Neural crest cell (in vitro differentiated cells): ENCODE measurements around the gene MRPL11. TPM values are rescaled to one million over a fixed set of nuclear protein-coding genes. Genes with fewer than 3 reads are reported as not detected.

Experiments used
- DNase-seq: peaks from one replicate; pipeline ENCODE4 v3.0.0; 2021; ENCODE audit warnings: low read depth, mixed read lengths, low spot score
- H3K27ac Mint-ChIP-seq: one replicate; pipeline ENCODE4 v1.8.0; 2021; ENCODE audit warnings: mild to moderate bottlenecking, mixed read lengths; ENCODE audit not compliant: unreplicated experiment
- H3K27me3 Mint-ChIP-seq: 2 replicates; pipeline ENCODE4 v1.8.0; 2021; ENCODE audit warnings: low read depth, mild to moderate bottlenecking, mixed read lengths
- H3K36me3 Mint-ChIP-seq: 2 replicates; pipeline ENCODE4 v1.8.0; 2021; ENCODE audit warnings: low read depth, mild to moderate bottlenecking, mixed read lengths
- H3K4me1 Mint-ChIP-seq: 2 replicates; pipeline ENCODE4 v1.8.0; 2021; ENCODE audit warnings: mixed read lengths
- H3K4me3 Mint-ChIP-seq: one replicate; pipeline ENCODE4 v1.8.0; 2021; ENCODE audit warnings: mild to moderate bottlenecking, mixed read lengths
- H3K9me3 Mint-ChIP-seq: 2 replicates; pipeline ENCODE4 v1.8.0; 2021; ENCODE audit warnings: mixed read lengths
- total RNA-seq: library from RNA; stranded (reverse); gene quantifications from 2 replicates; pipeline ENCODE4 v1.2.1, GENCODE V29; 2021
- TF ChIP-seq, protein P1 (sequence below): fragments of 200-600 bp; sonication (generic); conservative IDR thresholded peaks from 2 replicates; pipeline ENCODE4 v1.5.0; 2021; ENCODE audit warnings: antibody characterized with exemption, mild to moderate bottlenecking

MRPL11 gene
- total RNA-seq, 1 donor from 2014 or later = 91.4 TPM

DNA sequence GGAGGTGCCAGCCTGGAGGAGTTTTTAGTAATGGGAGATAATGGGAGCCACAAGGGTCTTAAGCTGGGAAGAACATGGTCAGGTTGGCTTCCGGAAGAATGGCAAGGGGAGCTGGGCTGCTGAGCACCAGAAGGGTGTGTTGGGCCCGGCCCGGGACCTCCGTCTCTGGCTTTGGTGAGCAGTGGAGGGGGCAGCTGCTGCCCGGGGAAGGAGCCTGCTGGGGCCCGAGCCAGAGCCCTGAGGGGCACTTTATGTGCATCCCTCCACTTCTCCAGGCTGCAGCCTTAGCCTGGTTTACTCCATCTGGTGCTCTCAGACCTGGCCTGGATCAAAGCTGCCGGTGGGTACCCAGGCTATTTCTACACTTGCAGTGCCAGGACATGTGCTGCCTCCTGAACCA lies 26.5 kb downstream of the MRPL11 start:
- Mint-ChIP-seq H3K4me1 (peaks cover 16% of the 10 kb centered on the region), H3K27me3 (peaks cover 22% of the 10 kb centered on the region), H3K27ac (no peak overlapping the region), H3K9me3 (no peaks in the 10 kb centered on the region), H3K4me3 (no peak overlapping the region), H3K36me3 (no peaks in the 10 kb centered on the region)
- DNase-seq = no peak
- TF ChIP-seq, protein P1, sequence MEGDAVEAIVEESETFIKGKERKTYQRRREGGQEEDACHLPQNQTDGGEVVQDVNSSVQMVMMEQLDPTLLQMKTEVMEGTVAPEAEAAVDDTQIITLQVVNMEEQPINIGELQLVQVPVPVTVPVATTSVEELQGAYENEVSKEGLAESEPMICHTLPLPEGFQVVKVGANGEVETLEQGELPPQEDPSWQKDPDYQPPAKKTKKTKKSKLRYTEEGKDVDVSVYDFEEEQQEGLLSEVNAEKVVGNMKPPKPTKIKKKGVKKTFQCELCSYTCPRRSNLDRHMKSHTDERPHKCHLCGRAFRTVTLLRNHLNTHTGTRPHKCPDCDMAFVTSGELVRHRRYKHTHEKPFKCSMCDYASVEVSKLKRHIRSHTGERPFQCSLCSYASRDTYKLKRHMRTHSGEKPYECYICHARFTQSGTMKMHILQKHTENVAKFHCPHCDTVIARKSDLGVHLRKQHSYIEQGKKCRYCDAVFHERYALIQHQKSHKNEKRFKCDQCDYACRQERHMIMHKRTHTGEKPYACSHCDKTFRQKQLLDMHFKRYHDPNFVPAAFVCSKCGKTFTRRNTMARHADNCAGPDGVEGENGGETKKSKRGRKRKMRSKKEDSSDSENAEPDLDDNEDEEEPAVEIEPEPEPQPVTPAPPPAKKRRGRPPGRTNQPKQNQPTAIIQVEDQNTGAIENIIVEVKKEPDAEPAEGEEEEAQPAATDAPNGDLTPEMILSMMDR = no peak

DNA sequence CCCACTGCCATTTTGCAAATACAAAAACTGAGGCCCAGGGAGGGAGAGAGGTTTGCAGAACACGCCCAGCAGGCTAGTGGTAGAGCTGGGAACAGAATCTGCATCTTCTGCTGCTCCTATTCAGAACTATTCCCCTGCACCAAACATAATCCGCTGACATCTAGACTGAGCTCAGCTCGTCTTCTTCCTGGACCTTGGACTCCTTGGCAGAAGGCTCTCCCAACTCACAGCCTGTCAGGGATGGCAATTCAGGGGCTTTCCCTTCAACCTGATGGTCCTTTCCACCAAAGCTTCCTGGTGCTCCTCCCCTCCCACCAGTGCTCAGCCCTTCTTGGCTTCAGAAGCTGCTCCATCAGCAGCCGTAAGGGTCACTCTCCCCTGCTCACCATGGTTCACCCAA lies 27.3 kb downstream of the MRPL11 start:
- H3K27ac Mint-ChIP-seq = no peak overlapping the region

DNA sequence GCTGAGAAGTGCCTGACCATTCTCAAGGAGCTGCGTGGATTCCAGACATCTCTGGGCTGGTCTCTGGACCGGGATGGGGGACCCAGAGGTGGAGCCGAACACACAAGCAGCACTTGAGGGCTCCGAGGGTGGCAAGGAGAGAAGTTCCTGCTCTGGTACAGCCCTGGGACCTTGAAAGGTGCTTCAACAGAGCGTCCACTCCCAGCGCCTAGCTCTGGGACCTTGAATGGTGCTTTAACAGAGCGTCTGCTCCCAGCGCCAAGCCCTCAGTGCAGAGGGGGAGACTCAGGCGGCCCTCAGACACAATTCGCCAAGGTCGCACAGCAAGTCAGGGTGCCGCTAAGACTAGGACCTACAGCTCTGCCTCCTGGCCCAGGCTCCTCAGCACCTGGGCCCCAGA lies 28.5 kb downstream of the MRPL11 start:
- Mint-ChIP-seq H3K9me3 (no peaks in the 10 kb centered on the region), H3K27ac (no peak overlapping the region), H3K36me3 (no peaks in the 10 kb centered on the region), H3K27me3 (peaks cover 20% of the 10 kb centered on the region), H3K4me1 (peaks cover 12% of the 10 kb centered on the region), H3K4me3 (no peak overlapping the region)
- no peak for DNase-seq
- TF ChIP-seq, protein P1 = no peak

More for the DNA sequence above, 27.3 kb downstream of the MRPL11 start:
- Mint-ChIP-seq H3K9me3 (no peaks in the 10 kb centered on the region), H3K4me3 (no peak overlapping the region), H3K27me3 (peaks cover 18% of the 10 kb centered on the region), H3K4me1 (peaks cover 12% of the 10 kb centered on the region), H3K36me3 (no peaks in the 10 kb centered on the region)
- TF ChIP-seq, protein P1 = no peak
- DNase-seq = no peak

DNA sequence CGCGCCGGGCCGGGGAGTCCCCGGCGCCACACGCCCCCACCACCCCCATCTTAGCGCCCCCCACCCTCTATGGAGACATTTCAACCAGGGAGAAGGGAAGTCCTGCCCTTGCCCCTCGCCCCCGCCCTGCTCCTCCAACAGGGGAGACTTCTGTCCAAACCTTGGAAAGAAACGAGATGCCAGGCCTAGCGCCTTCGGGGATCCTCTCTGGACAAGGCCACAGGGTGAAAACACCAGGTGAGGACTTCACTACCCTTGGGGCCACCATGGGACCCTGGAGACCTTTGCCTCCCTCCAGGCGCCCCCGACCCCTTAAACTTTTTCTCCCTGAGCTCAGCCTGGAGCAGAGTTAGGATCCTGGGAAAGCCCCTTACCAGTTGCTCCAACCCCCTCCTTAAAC lies 29.4 kb downstream of the MRPL11 start:
- TF ChIP-seq, protein P1 = no peak
- Mint-ChIP-seq H3K4me1 (peaks cover 12% of the 10 kb centered on the region), H3K9me3 (no peaks in the 10 kb centered on the region), H3K27me3 (peaks cover 26% of the 10 kb centered on the region), H3K36me3 (no peaks in the 10 kb centered on the region), H3K4me3 (no peak overlapping the region), H3K27ac (no peak overlapping the region)
- DNase-seq = no peak

GRCh38 chr11:66408488-66409214 lies 30.0 kb downstream of the MRPL11 start:
- no peaks in the 10 kb centered on the region for H3K36me3 Mint-ChIP-seq
- H3K27me3 Mint-ChIP-seq = peaks cover 30% of the 10 kb centered on the region
- peak; percentile 100 for DNase-seq
- H3K27ac Mint-ChIP-seq = peak overlapping the region; percentile 94
- H3K9me3 Mint-ChIP-seq = no peaks in the 10 kb centered on the region
- TF ChIP-seq, protein P1 = peak; percentile 100
- peak overlapping the region; percentile 88 for H3K4me3 Mint-ChIP-seq
- H3K4me1 Mint-ChIP-seq = peaks cover 12% of the 10 kb centered on the region
